SK-N-SH (cell line): Measurements from ENCODE around the gene CNTNAP2.

Experiments used
- CHD2 ChIP-seq: fragments of 150-350 bp; IDR thresholded peaks from 2 replicates; pipeline ENCODE4 v1.6.1; 2018; ENCODE audit warnings: low read length; ENCODE audit not compliant: partially characterized antibody
- EP300 ChIP-seq, 2 experiments: IDR thresholded peaks; 2 replicates each; pipeline versions ENCODE4 v1.4.0 to v1.6.1; 2012; ENCODE audit warnings: borderline replicate concordance in 1 of 2, low read depth in 1 of 2, low read length in 1 of 2
- EZH2phosphoT487 ChIP-seq: fragments of 200-600 bp; sonication (generic); IDR thresholded peaks from 2 replicates; pipeline ENCODE4 v1.6.1; 2017; ENCODE audit warnings: low read depth, mixed run types, mild to moderate bottlenecking, antibody characterized with exemption, moderate library complexity, borderline replicate concordance
- FOSL2 ChIP-seq: IDR thresholded peaks from 2 replicates; pipeline ENCODE4 v1.4.0; 2012; ENCODE audit warnings: low read depth, mild to moderate bottlenecking, moderate library complexity, borderline replicate concordance
- FOXJ3 ChIP-seq: sonication (generic); formaldehyde crosslinking; IDR thresholded peaks from 2 replicates; pipeline ENCODE4 v1.5.1; 2020; ENCODE audit warnings: mild to moderate bottlenecking, missing genetic modification reagents
- NRF1 ChIP-seq: IDR thresholded peaks from 2 replicates; pipeline ENCODE4 v1.6.1; 2012; ENCODE audit warnings: low read depth, mild to moderate bottlenecking, low read length
- POLR2AphosphoS5 ChIP-seq: IDR thresholded peaks from 2 replicates; pipeline ENCODE4 v1.6.1; 2012; ENCODE audit warnings: low read depth, low read length
- RFX5 ChIP-seq: IDR thresholded peaks from 2 replicates; pipeline ENCODE4 v1.6.1; 2012; ENCODE audit warnings: mild to moderate bottlenecking, improper control_type of control experiment, low read length
- SIN3A ChIP-seq: IDR thresholded peaks from 2 replicates; pipeline ENCODE4 v1.6.1; 2012; ENCODE audit warnings: low read depth, mild to moderate bottlenecking, low read length, moderate library complexity, borderline replicate concordance
- TCF12 ChIP-seq: IDR thresholded peaks from 2 replicates; pipeline ENCODE4 v1.4.0; 2012
- TF ChIP-seq, protein P1 (sequence below): fragments of 150-350 bp; IDR thresholded peaks from 2 replicates; pipeline ENCODE4 v1.6.1; 2016; ENCODE audit warnings: mild to moderate bottlenecking, low read depth, low read length
- TF ChIP-seq, protein P2 (sequence below): fragments of 200-600 bp; sonication (generic); IDR thresholded peaks from 2 replicates; pipeline ENCODE4 v1.6.1; 2017; ENCODE audit warnings: antibody characterized with exemption, mild to moderate bottlenecking, moderate library complexity
- TF ChIP-seq, protein P3 (sequence below): fragments of 150-350 bp; IDR thresholded peaks from 2 replicates; pipeline ENCODE4 v1.6.1; 2017; ENCODE audit warnings: antibody characterized with exemption, low read length, low read depth, borderline replicate concordance

DNA sequence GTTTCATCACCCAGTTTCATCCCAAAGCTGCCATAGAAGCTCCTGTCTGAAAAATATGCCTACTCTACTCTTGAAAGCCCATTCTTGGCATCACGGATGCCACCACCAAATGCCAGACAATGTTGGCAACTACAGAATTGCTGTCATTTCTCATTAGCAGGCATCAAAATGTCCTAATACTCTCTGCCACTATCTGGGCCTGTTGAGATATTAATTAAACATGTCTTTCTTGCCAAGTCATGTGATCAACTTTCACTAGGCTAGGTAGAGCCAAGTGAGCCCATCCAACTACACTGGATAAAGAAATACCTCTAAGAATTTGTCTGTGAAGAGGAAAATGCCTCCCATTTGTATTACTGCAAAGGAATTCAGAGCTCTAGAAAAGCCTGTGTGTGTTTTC, 1380.6 kb downstream of the CNTNAP2 start:
- TF ChIP-seq POLR2AphosphoS5 (no peak), EP300 (IDR thresholded peaks at IDR 0.05; ENCODE audit: borderline replicate concordance in 1 of 2, low read depth in 1 of 2, low read length in 1 of 2) (no peak), FOXJ3 (no peak), EZH2phosphoT487 (no peak), TCF12 (no peak), RFX5 (no peak), CHD2 (no peak), NRF1 (no peak), SIN3A (no peak), FOSL2 (no peak)
- TF ChIP-seq, protein P1, sequence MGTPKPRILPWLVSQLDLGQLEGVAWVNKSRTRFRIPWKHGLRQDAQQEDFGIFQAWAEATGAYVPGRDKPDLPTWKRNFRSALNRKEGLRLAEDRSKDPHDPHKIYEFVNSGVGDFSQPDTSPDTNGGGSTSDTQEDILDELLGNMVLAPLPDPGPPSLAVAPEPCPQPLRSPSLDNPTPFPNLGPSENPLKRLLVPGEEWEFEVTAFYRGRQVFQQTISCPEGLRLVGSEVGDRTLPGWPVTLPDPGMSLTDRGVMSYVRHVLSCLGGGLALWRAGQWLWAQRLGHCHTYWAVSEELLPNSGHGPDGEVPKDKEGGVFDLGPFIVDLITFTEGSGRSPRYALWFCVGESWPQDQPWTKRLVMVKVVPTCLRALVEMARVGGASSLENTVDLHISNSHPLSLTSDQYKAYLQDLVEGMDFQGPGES = no peak
- TF ChIP-seq, protein P2, sequence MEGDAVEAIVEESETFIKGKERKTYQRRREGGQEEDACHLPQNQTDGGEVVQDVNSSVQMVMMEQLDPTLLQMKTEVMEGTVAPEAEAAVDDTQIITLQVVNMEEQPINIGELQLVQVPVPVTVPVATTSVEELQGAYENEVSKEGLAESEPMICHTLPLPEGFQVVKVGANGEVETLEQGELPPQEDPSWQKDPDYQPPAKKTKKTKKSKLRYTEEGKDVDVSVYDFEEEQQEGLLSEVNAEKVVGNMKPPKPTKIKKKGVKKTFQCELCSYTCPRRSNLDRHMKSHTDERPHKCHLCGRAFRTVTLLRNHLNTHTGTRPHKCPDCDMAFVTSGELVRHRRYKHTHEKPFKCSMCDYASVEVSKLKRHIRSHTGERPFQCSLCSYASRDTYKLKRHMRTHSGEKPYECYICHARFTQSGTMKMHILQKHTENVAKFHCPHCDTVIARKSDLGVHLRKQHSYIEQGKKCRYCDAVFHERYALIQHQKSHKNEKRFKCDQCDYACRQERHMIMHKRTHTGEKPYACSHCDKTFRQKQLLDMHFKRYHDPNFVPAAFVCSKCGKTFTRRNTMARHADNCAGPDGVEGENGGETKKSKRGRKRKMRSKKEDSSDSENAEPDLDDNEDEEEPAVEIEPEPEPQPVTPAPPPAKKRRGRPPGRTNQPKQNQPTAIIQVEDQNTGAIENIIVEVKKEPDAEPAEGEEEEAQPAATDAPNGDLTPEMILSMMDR = no peak
- TF ChIP-seq, protein P3, sequence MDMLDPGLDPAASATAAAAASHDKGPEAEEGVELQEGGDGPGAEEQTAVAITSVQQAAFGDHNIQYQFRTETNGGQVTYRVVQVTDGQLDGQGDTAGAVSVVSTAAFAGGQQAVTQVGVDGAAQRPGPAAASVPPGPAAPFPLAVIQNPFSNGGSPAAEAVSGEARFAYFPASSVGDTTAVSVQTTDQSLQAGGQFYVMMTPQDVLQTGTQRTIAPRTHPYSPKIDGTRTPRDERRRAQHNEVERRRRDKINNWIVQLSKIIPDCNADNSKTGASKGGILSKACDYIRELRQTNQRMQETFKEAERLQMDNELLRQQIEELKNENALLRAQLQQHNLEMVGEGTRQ = no peak
